ENCODE measurements around the gene ASCC3.

Gene ASCC3

GRCh38 chr6:100883347-100883746, 2.2 kb upstream of the ASCC3 start:
- no peak for TF ChIP-seq CTCF (IDR thresholded peaks at IDR 0.05; ENCODE audit: borderline replicate concordance, insufficient read depth, low read depth, low read length)
- no peak overlapping the region for H3K4me3 ChIP-seq (ENCODE audit: low read depth, low read length)

- H3K4me3 ChIP-seq (ENCODE audit: low read depth, low read length) = peak overlapping the region; percentile 73
- no peak for TF ChIP-seq CTCF (IDR thresholded peaks at IDR 0.05; ENCODE audit: borderline replicate concordance, insufficient read depth, low read depth, low read length)
These were observed 545 bp upstream of the ASCC3 start for GRCh38 chr6:100881707-100882040.

GRCh38 chr6:100880149-100880852, 828 bp downstream of the ASCC3 start:
- peak overlapping the region; percentile 73 for H3K4me3 ChIP-seq (ENCODE audit: low read depth, low read length)
- no peak for TF ChIP-seq CTCF (IDR thresholded peaks at IDR 0.05; ENCODE audit: borderline replicate concordance, insufficient read depth, low read depth, low read length)

- TF ChIP-seq CTCF (IDR thresholded peaks at IDR 0.05; ENCODE audit: borderline replicate concordance, insufficient read depth, low read depth, low read length) = no peak
- no peak overlapping the region for H3K4me3 ChIP-seq (ENCODE audit: low read depth, low read length)
These were observed 1.8 kb downstream of the ASCC3 start for GRCh38 chr6:100879317-100879716.

GRCh38 chr6:100877851-100878250, 3.3 kb downstream of the ASCC3 start:
- TF ChIP-seq CTCF (IDR thresholded peaks at IDR 0.05; ENCODE audit: borderline replicate concordance, insufficient read depth, low read depth, low read length) = no peak
- H3K4me3 ChIP-seq (ENCODE audit: low read depth, low read length) = no peak overlapping the region

- no peak for TF ChIP-seq CTCF (IDR thresholded peaks at IDR 0.05; ENCODE audit: borderline replicate concordance, insufficient read depth, low read depth, low read length)
- H3K4me3 ChIP-seq (ENCODE audit: low read depth, low read length) = no peak overlapping the region
These were observed 4.9 kb downstream of the ASCC3 start for GRCh38 chr6:100876251-100876650.

- H3K4me3 ChIP-seq (ENCODE audit: low read depth, low read length) = no peak overlapping the region
- no peak for TF ChIP-seq CTCF (IDR thresholded peaks at IDR 0.05; ENCODE audit: borderline replicate concordance, insufficient read depth, low read depth, low read length)
These were observed 15.6 kb downstream of the ASCC3 start for GRCh38 chr6:100865525-100865924.

Measured in GM12875 (cell line).